Neural cell (in vitro differentiated cells): ENCODE measurements around the gene CARMIL1. TPM values are rescaled to one million over a fixed set of nuclear protein-coding genes. Genes with fewer than 3 reads are reported as not detected.

ENCODE experiments used
- H2AFZ ChIP-seq: fragments of 200-600, 300-800 bp; sonication (generic), shearing (Covaris generic); 2 replicates; pipeline ENCODE4 v1.6.0; 2014; ENCODE audit warnings: low read depth, mild to moderate bottlenecking, antibody characterized with exemption, low read length, moderate library complexity
- H3F3A ChIP-seq: fragments of 200-600 bp; shearing (Covaris generic); 2 replicates; pipeline ENCODE4 v1.6.1; 2016; ENCODE audit warnings: mild to moderate bottlenecking, moderate library complexity, mixed read lengths, antibody characterized with exemption, low read length; ENCODE audit not compliant: insufficient read depth, poor library complexity, severe bottlenecking
- H3K27ac ChIP-seq: fragments of 200-600, 300-800 bp; sonication (generic), shearing (Covaris generic); 2 replicates; pipeline ENCODE4 v1.5.1; 2014; ENCODE audit warnings: mild to moderate bottlenecking, low read length, moderate library complexity
- H3K27me3 ChIP-seq: fragments of 300-800, 200-600 bp; sonication (generic), shearing (Covaris generic); 2 replicates; pipeline ENCODE4 v1.6.0; 2014; ENCODE audit warnings: mild to moderate bottlenecking, low read depth, low read length, moderate library complexity; ENCODE audit not compliant: insufficient read depth
- H3K36me3 ChIP-seq: fragments of 300-800, 200-600 bp; sonication (generic), shearing (Covaris generic); 2 replicates; pipeline ENCODE4 v1.5.1; 2014; ENCODE audit warnings: mild to moderate bottlenecking, antibody characterized with exemption, low read length, moderate library complexity; ENCODE audit not compliant: insufficient read depth
- H3K4me2 ChIP-seq: fragments of 300-800, 200-600 bp; sonication (generic), shearing (Covaris generic); 2 replicates; pipeline ENCODE4 v1.6.0; 2014; ENCODE audit warnings: mild to moderate bottlenecking, low read length
- H3K4me3 ChIP-seq: fragments of 300-800, 200-600 bp; sonication (generic), shearing (Covaris generic); 2 replicates; pipeline ENCODE4 v1.5.1; 2014; ENCODE audit warnings: mild to moderate bottlenecking, low read length, moderate library complexity
- H3K79me2 ChIP-seq: fragments of 200-600 bp; shearing (Covaris generic); replicated peaks from 2 replicates; pipeline ENCODE4 v1.6.0; 2014; ENCODE audit warnings: mild to moderate bottlenecking, low read length, moderate library complexity; ENCODE audit not compliant: insufficient read depth
- H3K9ac ChIP-seq: fragments of 300-800, 200-600 bp; sonication (generic), shearing (Covaris generic); 2 replicates; pipeline ENCODE4 v1.6.1; 2016; ENCODE audit warnings: mild to moderate bottlenecking, low read length, mixed read lengths
- H3K9me2 ChIP-seq: fragments of 200-600 bp; shearing (Covaris generic); 2 replicates; pipeline ENCODE4 v1.6.1; 2016; ENCODE audit warnings: mild to moderate bottlenecking, low read length, mixed read lengths; ENCODE audit not compliant: insufficient read depth
- H3K9me3 ChIP-seq: fragments of 200-600, 300-800 bp; sonication (generic), shearing (Covaris generic); 2 replicates; pipeline ENCODE4 v1.6.1; 2016; ENCODE audit warnings: mild to moderate bottlenecking, mixed run types, low read length, moderate library complexity, mixed read lengths
- H4K20me1 ChIP-seq: fragments of 200-600 bp; shearing (Covaris generic); 2 replicates; pipeline ENCODE4 v1.6.1; 2016; ENCODE audit warnings: mild to moderate bottlenecking, mixed run types; ENCODE audit not compliant: insufficient read depth
- EP300 ChIP-seq: fragments of 450-650 bp; conservative IDR thresholded peaks from 2 replicates; pipeline ENCODE4 v1.6.1; 2014; ENCODE audit warnings: antibody characterized with exemption, mild to moderate bottlenecking, moderate library complexity; ENCODE audit not compliant: poor library complexity, severe bottlenecking
- EZH2 ChIP-seq: fragments of 200-600, 300-800 bp; shearing (Covaris generic), sonication (generic); IDR thresholded peaks from 2 replicates; pipeline ENCODE4 v1.6.1; 2014; ENCODE audit warnings: antibody characterized with exemption, low read length, borderline replicate concordance, mild to moderate bottlenecking; ENCODE audit not compliant: insufficient read depth, poor library complexity, severe bottlenecking
- MXI1 ChIP-seq: fragments of 450-650 bp; conservative IDR thresholded peaks from 2 replicates; pipeline ENCODE4 v1.6.1; 2014; ENCODE audit warnings: antibody characterized with exemption, mild to moderate bottlenecking; ENCODE audit not compliant: poor library complexity, severe bottlenecking
- POLR2AphosphoS5 ChIP-seq: IDR thresholded peaks from 2 replicates; pipeline ENCODE4 v1.6.1; 2012
- RAD21 ChIP-seq: fragments of 450-650 bp; conservative IDR thresholded peaks from 2 replicates; pipeline ENCODE4 v1.6.1; 2014; ENCODE audit warnings: antibody characterized with exemption, mild to moderate bottlenecking, moderate library complexity
- SMC3 ChIP-seq: fragments of 450-650 bp; conservative IDR thresholded peaks from 2 replicates; pipeline ENCODE4 v1.6.1; 2014; ENCODE audit warnings: antibody characterized with exemption, mild to moderate bottlenecking, moderate library complexity; ENCODE audit not compliant: poor library complexity
- TAF1 ChIP-seq: IDR thresholded peaks from 2 replicates; pipeline ENCODE4 v1.6.1; 2012; ENCODE audit warnings: low read depth
- polyA plus RNA-seq: library from polyadenylated mRNA; depleted of rRNA; stranded (reverse); fragments of >200 nt; gene quantifications from 2 replicates; pipeline ENCODE4 v1.2.3, GENCODE V29; 2014
- TF ChIP-seq, protein P1 (sequence below): IDR thresholded peaks from 2 replicates; pipeline ENCODE4 v1.6.1; 2012; ENCODE audit warnings: borderline replicate concordance
- TF ChIP-seq, protein P2 (sequence below): fragments of 450-650 bp; IDR thresholded peaks from 2 replicates; pipeline ENCODE4 v1.5.1; 2014; ENCODE audit warnings: antibody characterized with exemption, mild to moderate bottlenecking, moderate library complexity; ENCODE audit not compliant: poor library complexity, severe bottlenecking

CARMIL1 gene
- polyA plus RNA-seq, 1 donor from 2014 or later = 5.3 TPM

DNA sequence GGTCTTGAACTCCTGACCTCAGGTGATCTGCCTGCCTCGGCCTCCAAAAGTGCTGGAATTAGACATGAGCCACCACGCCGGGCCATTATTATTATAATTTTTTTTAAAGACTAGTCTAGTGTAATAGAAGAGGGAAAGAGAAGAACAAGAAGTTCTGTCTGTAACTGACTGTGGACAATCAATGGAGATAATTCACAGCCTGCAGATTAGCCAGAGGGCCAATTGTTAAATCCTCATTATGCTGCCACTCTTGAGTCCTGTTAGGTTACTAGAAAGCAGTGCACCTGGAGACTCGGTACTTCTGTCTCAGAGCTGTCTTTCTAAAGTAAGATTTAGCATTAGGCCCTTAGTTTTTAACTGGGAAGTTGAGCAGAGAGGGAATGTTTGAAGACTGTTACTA, 37.5 kb downstream of the CARMIL1 start:
- H3K79me2 ChIP-seq = no peaks in the 10 kb centered on the region
- no peaks in the 10 kb centered on the region for H3K9me3 ChIP-seq

DNA sequence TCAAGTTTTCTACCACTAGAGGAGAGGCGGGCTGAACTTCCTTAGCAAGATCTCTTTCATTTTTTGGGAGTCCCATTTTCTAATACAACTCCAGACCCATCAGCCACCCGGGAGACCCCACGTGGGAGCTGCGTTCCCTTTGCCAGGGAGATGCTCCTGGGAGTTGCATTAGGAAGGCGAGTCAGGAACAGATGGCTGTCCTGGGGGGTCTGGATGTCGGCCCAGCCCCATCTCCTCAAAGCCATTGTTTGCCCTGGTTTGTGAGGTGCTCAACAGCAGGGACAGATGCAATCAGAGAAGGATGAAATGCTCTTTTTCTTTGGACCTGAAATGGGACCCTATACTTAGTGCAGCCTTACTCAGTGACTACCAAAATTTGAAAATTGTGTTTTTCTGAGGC, 39.4 kb downstream of the CARMIL1 start:
- H3K9me2 ChIP-seq = no peaks in the 10 kb centered on the region
- H3K9me3 ChIP-seq = no peaks in the 10 kb centered on the region
- no peaks in the 10 kb centered on the region for H3K79me2 ChIP-seq
- H3K27ac ChIP-seq = no peak overlapping the region
- H4K20me1 ChIP-seq = no peaks in the 10 kb centered on the region
- no peaks in the 10 kb centered on the region for H3K27me3 ChIP-seq
- H3K36me3 ChIP-seq = no peaks in the 10 kb centered on the region
- no peak overlapping the region for H3K9ac ChIP-seq
- H3K4me2 ChIP-seq = no peak overlapping the region
- H2AFZ ChIP-seq = no peak overlapping the region
- H3F3A ChIP-seq = no peaks in the 10 kb centered on the region
- TF ChIP-seq, protein P1, sequence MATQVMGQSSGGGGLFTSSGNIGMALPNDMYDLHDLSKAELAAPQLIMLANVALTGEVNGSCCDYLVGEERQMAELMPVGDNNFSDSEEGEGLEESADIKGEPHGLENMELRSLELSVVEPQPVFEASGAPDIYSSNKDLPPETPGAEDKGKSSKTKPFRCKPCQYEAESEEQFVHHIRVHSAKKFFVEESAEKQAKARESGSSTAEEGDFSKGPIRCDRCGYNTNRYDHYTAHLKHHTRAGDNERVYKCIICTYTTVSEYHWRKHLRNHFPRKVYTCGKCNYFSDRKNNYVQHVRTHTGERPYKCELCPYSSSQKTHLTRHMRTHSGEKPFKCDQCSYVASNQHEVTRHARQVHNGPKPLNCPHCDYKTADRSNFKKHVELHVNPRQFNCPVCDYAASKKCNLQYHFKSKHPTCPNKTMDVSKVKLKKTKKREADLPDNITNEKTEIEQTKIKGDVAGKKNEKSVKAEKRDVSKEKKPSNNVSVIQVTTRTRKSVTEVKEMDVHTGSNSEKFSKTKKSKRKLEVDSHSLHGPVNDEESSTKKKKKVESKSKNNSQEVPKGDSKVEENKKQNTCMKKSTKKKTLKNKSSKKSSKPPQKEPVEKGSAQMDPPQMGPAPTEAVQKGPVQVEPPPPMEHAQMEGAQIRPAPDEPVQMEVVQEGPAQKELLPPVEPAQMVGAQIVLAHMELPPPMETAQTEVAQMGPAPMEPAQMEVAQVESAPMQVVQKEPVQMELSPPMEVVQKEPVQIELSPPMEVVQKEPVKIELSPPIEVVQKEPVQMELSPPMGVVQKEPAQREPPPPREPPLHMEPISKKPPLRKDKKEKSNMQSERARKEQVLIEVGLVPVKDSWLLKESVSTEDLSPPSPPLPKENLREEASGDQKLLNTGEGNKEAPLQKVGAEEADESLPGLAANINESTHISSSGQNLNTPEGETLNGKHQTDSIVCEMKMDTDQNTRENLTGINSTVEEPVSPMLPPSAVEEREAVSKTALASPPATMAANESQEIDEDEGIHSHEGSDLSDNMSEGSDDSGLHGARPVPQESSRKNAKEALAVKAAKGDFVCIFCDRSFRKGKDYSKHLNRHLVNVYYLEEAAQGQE = no peak
- TF ChIP-seq SMC3 (no peak), TAF1 (no peak), EP300 (no peak), MXI1 (no peak), EZH2 (no peak), POLR2AphosphoS5 (no peak), RAD21 (no peak)
- TF ChIP-seq, protein P2, sequence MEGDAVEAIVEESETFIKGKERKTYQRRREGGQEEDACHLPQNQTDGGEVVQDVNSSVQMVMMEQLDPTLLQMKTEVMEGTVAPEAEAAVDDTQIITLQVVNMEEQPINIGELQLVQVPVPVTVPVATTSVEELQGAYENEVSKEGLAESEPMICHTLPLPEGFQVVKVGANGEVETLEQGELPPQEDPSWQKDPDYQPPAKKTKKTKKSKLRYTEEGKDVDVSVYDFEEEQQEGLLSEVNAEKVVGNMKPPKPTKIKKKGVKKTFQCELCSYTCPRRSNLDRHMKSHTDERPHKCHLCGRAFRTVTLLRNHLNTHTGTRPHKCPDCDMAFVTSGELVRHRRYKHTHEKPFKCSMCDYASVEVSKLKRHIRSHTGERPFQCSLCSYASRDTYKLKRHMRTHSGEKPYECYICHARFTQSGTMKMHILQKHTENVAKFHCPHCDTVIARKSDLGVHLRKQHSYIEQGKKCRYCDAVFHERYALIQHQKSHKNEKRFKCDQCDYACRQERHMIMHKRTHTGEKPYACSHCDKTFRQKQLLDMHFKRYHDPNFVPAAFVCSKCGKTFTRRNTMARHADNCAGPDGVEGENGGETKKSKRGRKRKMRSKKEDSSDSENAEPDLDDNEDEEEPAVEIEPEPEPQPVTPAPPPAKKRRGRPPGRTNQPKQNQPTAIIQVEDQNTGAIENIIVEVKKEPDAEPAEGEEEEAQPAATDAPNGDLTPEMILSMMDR = no peak
- no peak overlapping the region for H3K4me3 ChIP-seq

More for the DNA sequence above, 37.5 kb downstream of the CARMIL1 start:
- no peaks in the 10 kb centered on the region for H3K27me3 ChIP-seq
- TF ChIP-seq MXI1 (no peak), TAF1 (no peak), POLR2AphosphoS5 (no peak), RAD21 (no peak), SMC3 (no peak), EZH2 (no peak), EP300 (no peak)
- TF ChIP-seq, protein P1 = no peak
- TF ChIP-seq, protein P2 = no peak
- H4K20me1 ChIP-seq = no peaks in the 10 kb centered on the region
- H3K9ac ChIP-seq = no peak overlapping the region
- H2AFZ ChIP-seq = no peak overlapping the region
- H3K9me2 ChIP-seq = no peaks in the 10 kb centered on the region
- H3K36me3 ChIP-seq = no peaks in the 10 kb centered on the region
- H3F3A ChIP-seq = no peaks in the 10 kb centered on the region
- no peak overlapping the region for H3K4me2 ChIP-seq
- no peak overlapping the region for H3K27ac ChIP-seq
- no peak overlapping the region for H3K4me3 ChIP-seq
